Umbilical cord (tissue), 2 donors: ENCODE results near the gene HOXC6. TPM values are rescaled to one million over a fixed set of nuclear protein-coding genes. Genes with fewer than 3 reads are reported as not detected.

ENCODE experiments used
- DNase-seq: peaks from one replicate; pipeline ENCODE4 v3.0.0-alpha.2; 2015; ENCODE audit warnings: low spot score
- total RNA-seq: library from RNA; depleted of rRNA; stranded (reverse); fragments of >200 nt; gene quantifications from one replicate; pipeline ENCODE4 v1.2.3, GENCODE V29; 2014; ENCODE audit warnings: low replicate concordance; ENCODE audit not compliant: insufficient read depth

Gene HOXC6
- total RNA-seq, 1 donor from 2014 or later, result 4.1 TPM

- DNase-seq, result no peak
Observed at GRCh38 chr12:54025499-54026405, 2.5 kb upstream of the HOXC6 start.

- no peak for DNase-seq
Observed at GRCh38 chr12:54026640-54027441, 1.4 kb upstream of the HOXC6 start.

GRCh38 chr12:54027442-54027786 is 826 bp upstream of the HOXC6 start:
- DNase-seq, result no peak

GRCh38 chr12:54029529-54030441 is 1.5 kb downstream of the HOXC6 start:
- DNase-seq, result no peak

- DNase-seq, result no peak
Observed at GRCh38 chr12:54030442-54030801, 2.2 kb downstream of the HOXC6 start.

- DNase-seq, result peak; percentile 81
Observed at GRCh38 chr12:54030889-54031471, 2.7 kb downstream of the HOXC6 start.

- no peak for DNase-seq
Observed at GRCh38 chr12:54031480-54031879, 3.2 kb downstream of the HOXC6 start.

GRCh38 chr12:54032086-54032619 is 3.9 kb downstream of the HOXC6 start:
- DNase-seq, result no peak

- peak; percentile 92 for DNase-seq
Observed at GRCh38 chr12:54032627-54033100, 4.4 kb downstream of the HOXC6 start, which contains the start of gene HOXC5. Gene HOXC5, plus strand, starts transcription at chr12:54033050. Its CDS starts 73 bp downstream, at chr12:54033123.

- DNase-seq, result peak; percentile 79
Observed at GRCh38 chr12:54033106-54033979, 5.1 kb downstream of the HOXC6 start.

- DNase-seq, result no peak
Observed at GRCh38 chr12:54033980-54034784, 5.9 kb downstream of the HOXC6 start.

- no peak for DNase-seq
Observed at GRCh38 chr12:54034785-54035310, 6.6 kb downstream of the HOXC6 start.

- DNase-seq, result no peak
Observed at GRCh38 chr12:54035568-54036264, 7.5 kb downstream of the HOXC6 start.

GRCh38 chr12:54036620-54037359 is 8.6 kb downstream of the HOXC6 start:
- no peak for DNase-seq

GRCh38 chr12:54037360-54038283 is 9.4 kb downstream of the HOXC6 start:
- peak; percentile 88 for DNase-seq

- DNase-seq, result no peak
Observed at GRCh38 chr12:54038284-54038870, 10.1 kb downstream of the HOXC6 start.
